HG03139 (cell line): ENCODE measurements around the gene GTF2B.
"Not testable (repeated sequence)": the region's sequence is repeated elsewhere in the genome, so short reads cannot be mapped to it uniquely, and the experiment has no call there.

Experiments
- ATAC-seq: cut with Tn5 transposase; IDR thresholded peaks from one replicate; pipeline ENCODE4 v1.9.1; 2021; ENCODE audit not compliant: unreplicated experiment

GTF2B gene

GRCh38 chr1:88891318-88891950 lies at the start of gene GTF2B:
TSS of gene GTF2B (minus strand) at chr1:88891567. CDS start at chr1:88891499, 68 bp downstream.
- ATAC-seq: peak; percentile 82

- not testable (repeated sequence) for ATAC-seq
These were observed 47.2 kb upstream of the GTF2B start for GRCh38 chr1:88938528-88938927.

DNA sequence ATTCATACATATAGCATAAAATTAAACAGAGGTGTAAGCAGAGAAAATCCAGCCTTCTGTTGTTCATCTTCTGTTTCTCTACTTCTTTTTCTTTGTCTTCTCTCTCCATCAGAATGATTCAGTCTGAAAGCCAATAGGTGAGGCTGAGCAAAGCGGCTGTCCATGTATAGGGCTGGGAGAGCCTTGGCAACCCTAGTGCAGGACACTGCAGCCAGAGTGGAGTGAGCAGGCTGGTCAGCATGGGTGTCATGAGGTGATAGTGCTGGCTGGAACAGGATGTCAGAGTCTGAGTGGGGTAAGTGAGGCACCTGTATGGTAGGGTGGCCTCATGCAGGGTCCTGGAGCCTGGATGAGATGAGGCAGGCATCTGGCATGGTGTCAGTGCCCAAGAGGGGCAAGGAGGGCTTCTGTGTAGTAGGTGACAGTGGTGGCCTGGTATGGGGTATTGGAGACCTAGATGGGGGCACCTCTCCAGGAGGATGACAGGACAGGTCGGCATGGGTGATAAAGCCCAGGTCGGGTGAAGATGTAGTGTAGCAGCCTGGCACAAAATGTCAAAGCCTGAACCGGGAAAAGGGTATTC lies 45.5 kb upstream of the GTF2B start:
- ATAC-seq: no peak

GRCh38 chr1:88936223-88936523 lies 44.8 kb upstream of the GTF2B start:
- no peak for ATAC-seq

- no peak for ATAC-seq
These were observed 44.3 kb upstream of the GTF2B start for GRCh38 chr1:88935522-88936222.

GRCh38 chr1:88930176-88930575 lies 38.8 kb upstream of the GTF2B start:
- ATAC-seq: not testable (repeated sequence)

DNA sequence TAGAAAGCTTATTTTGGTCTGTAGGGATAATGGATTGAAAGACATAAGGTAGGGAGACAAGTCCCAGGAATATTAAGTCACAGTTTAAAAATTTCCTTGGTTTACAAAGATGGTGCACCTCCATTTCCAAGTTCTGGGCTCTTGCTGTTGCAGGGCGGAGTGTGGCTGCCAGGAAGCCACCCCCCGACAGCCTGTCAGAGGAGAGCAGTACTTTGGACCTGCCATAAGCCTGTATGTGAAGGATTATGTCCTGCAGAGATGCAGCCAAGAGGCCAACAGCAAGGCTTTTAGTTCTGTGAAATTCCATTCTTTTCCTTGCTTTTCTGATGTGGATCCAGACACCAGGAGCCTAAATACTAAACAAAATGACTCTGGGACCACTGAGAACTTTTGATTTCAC lies 31.9 kb upstream of the GTF2B start:
- ATAC-seq: no peak

DNA sequence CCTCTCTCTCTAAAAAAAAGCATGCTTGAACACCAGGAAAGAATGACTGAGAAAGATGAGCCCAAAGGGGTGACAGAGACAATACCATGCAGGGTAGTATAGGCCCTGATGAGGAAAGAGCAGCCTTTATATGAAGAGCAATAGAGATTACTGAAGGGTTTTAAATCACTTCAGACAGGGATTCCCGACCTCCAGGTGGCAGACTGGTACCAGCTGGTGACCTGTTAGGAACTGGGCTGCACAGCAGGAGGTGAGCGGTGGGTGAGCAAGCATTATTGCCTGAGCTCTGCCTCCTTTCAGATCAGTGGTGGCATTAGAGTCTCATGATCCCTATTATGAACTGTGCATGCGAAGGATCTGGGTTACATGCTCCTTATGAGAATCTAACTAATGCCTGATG lies 30.8 kb upstream of the GTF2B start:
- no peak for ATAC-seq

DNA sequence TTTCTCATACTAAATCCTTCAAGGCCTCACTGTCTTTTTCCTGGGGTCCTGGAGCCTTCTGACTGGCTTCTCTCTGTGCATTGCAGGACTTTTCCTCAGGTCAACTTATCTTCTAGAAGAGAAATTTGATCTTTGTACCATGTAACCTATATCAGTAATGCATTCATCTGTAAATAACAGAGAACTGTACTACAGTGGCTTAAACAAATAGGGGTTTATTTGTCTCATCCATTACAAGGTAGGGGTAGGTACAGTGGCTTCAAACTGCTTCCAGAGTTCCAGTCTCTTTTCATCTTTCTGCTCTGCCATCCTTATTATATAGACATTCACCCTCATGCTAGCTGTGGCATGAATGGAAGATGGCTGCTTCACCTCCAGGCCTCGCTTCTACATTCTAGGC lies 29.5 kb upstream of the GTF2B start:
- ATAC-seq: no peak

- no peak for ATAC-seq
These were observed 26.1 kb upstream of the GTF2B start for GRCh38 chr1:88917321-88918025.

DNA sequence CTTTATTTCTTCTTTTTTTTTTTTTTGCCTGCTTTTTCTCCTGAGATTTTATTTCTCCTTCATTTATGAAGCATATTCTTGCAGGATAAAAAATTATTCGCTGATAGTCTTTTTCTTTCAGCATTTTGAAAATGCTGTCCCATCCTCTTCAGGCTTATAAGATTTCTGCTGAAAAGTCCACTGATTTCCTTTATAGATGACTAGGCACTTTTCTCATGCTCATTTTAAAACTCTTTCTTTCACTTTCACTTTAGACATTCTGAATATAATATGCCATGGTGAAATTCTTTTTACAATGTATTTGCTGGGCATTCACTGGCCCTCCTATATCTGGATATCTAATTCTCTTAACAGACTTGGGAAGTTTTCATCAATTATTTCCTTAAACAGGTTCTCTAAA lies 25.5 kb upstream of the GTF2B start:
- ATAC-seq: no peak

GRCh38 chr1:88911800-88912199 lies 20.4 kb upstream of the GTF2B start:
- not testable (repeated sequence) for ATAC-seq

DNA sequence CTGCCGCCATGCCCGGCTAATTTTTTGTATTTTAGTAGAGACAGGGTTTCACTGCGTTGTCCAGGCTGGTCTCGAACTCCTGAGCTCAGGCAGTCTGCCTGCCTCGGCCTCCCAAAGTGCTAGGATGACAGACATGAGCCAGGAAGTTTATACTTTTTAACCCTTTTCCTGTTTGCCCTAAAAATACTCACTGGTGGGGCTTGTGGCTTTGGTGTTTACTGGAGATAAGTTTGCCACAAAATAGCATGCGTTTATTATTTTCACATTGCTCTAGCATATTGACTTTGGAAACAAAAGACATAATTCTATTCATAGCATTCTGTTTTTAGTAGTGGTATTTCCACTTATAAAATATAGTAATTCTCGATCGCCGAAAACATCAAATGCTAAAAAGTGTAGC lies 19.8 kb upstream of the GTF2B start:
- ATAC-seq: no peak

DNA sequence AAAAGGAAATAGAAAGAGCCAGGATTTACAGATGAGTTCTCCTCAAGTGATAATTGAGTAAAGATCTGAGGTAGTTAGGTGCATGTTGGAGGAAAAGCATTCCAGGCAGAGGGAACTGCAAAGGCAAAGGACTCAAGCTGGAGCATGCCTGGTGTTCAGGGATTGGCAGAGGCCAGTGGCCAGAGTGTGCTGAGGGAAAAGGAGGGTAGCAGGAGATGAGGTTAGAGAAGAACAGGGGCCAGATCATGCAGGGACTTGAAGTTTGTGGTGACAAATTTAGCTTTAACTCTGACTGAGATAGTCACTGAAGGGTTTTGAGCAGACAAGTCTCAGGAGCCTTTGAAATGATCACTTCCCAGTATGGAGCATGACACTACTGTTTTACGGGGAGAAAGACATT lies 19.0 kb upstream of the GTF2B start:
- ATAC-seq: no peak

DNA sequence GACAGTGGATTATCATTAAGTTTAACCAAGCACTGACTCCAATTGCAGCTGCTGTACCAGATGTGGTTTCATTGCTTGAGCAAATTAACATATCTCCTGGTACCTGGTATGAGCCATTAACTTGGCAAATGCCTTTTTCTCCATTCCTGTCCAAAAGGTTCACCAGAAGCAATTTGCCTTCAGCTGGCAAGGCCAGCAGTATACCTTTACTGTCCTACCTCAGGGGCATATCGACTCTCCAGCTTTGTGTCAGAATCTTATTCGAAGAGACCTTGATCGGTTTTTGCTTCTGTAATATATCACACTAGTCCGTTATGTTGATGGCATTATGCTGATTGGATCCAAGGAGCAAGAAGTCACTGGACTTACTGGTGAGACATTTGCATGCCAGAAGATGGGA lies 9.5 kb upstream of the GTF2B start:
- ATAC-seq: no peak

GRCh38 chr1:88897070-88897730 lies 5.8 kb upstream of the GTF2B start:
- ATAC-seq: no peak

DNA sequence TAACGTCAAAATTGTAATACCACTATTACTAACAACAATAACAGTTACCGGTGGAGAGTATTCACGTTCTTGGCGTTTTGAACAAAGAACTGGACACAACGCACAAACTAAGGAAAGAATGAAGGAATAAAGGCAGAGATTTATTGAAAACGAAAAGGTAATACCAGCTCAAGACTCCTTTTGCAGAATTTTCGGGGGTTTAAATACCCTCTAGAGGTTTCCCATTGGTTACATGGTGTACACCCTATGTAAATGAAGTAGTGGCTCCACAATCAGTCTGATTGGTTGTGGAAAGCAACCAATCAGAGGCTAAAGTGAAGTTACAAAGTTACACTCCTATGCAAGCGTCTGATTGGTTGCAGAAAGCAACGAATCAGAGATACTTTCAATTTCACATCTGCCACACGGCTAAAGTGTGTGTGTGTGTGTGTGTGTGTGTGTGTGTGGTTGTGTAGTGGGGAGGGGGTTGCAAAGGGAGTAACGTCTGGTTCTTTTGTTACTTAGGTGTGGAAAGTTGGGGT lies 1.1 kb upstream of the GTF2B start:
- ATAC-seq: no peak

GRCh38 chr1:88891951-88892340 lies 579 bp upstream of the GTF2B start:
- ATAC-seq: no peak

DNA sequence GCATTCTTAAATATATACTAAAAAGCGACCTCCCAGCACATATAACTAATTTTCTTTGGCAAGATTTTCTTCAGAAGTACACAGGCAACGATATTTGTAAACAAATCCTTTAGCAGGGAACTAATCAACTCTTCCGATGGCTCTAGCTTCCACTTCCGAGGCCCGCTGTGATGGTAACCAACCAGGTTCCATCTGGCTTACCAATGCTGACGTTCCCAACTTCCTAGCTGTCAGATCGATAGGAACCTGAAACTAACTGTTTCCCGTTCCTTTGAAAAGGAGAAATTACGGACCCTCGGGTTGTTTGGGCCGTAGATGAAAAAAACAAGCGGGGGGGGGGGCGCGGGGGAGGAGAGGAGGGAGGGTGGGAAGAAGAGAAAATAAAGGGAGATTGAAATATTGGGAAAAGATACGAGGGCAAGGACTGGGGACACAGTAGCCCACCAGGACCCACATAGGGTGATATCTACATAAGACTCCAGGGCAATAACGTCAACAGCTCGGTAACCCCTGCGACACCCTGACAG lies 513 bp downstream of the GTF2B start:
- no peak for ATAC-seq

DNA sequence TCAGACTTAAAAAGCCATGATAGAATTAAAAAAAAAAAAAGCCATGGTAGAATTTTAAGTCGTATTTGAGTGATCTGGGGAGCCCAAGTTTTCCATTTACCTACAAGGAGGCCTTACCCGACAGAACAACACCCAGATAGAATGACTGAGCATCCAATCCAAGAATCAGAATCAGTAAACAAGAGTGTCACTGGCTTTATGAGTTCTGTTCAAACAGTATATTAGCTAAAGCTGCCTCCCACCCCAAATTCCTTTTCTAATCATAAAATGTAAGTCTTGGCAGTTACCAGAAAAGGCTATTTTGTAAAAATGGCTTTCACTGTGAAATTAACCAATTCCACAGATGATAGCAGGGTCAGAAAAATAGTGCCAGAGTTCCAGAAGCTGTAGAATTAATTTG lies 1.2 kb downstream of the GTF2B start:
- no peak for ATAC-seq

- no peak for ATAC-seq
These were observed 2.6 kb downstream of the GTF2B start for GRCh38 chr1:88888750-88889149.
